GM12865 (cell line): Measurements from ENCODE around the gene SLC27A4.

ENCODE experiments used
- DNase-seq: peaks from one replicate; pipeline ENCODE4 v3.0.0; 2010; ENCODE audit warnings: low read depth
- H3K4me3 ChIP-seq: 2 replicates; pipeline ENCODE4 v1.5.1; 2011; ENCODE audit warnings: mild to moderate bottlenecking, low read depth, low read length, control low read depth
- TF ChIP-seq, protein P1 (sequence below): IDR thresholded peaks from 2 replicates; pipeline ENCODE4 v1.5.1; 2011; ENCODE audit warnings: low read length, control low read depth, low read depth, inconsistent platforms; ENCODE audit not compliant: insufficient read depth; ENCODE audit errors: missing control alignments

SLC27A4 gene

DNA sequence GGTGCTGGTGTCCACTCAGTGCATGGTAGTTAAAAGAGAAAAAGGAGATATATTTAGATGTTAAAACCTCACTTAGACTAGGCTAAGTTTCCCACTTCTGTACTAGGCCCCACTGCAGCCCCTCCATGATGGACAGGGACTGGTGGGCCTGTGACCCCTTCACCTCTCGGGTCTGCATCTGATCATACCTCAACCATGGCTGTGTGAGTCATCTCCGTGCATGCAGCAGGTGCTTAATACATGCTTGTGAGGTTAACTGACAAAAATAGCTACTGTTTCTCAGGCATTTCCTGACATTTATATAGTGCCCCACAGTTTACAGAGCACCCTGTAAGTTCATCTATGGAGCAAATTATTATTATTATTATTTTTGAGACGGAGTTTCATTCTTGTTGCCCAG lies 22.4 kb downstream of the SLC27A4 start:
- no peak overlapping the region for H3K4me3 ChIP-seq
- TF ChIP-seq, protein P1, sequence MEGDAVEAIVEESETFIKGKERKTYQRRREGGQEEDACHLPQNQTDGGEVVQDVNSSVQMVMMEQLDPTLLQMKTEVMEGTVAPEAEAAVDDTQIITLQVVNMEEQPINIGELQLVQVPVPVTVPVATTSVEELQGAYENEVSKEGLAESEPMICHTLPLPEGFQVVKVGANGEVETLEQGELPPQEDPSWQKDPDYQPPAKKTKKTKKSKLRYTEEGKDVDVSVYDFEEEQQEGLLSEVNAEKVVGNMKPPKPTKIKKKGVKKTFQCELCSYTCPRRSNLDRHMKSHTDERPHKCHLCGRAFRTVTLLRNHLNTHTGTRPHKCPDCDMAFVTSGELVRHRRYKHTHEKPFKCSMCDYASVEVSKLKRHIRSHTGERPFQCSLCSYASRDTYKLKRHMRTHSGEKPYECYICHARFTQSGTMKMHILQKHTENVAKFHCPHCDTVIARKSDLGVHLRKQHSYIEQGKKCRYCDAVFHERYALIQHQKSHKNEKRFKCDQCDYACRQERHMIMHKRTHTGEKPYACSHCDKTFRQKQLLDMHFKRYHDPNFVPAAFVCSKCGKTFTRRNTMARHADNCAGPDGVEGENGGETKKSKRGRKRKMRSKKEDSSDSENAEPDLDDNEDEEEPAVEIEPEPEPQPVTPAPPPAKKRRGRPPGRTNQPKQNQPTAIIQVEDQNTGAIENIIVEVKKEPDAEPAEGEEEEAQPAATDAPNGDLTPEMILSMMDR = no peak
- DNase-seq = no peak

DNA sequence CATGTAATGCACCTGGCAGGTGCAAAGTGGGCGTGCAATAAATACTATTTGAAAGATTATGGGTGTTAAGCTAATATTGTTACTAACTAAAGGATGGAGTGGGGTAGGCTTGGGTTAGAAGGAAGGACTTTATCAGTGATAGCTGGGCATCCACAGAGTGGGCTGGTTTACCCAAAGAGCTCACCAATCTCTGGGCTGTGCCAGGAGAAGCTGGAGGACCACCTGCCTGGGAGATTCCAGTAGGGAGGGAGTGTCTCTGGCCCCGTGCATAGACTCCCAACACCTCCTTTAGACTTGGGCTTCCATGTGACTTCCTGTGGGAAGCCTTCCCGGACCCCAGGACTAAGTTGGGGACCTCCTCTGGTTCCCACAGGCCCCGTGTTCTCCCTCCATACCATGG lies 25.2 kb downstream of the SLC27A4 start:
- no peak overlapping the region for H3K4me3 ChIP-seq
- TF ChIP-seq, protein P1 = no peak
- no peak for DNase-seq

DNA sequence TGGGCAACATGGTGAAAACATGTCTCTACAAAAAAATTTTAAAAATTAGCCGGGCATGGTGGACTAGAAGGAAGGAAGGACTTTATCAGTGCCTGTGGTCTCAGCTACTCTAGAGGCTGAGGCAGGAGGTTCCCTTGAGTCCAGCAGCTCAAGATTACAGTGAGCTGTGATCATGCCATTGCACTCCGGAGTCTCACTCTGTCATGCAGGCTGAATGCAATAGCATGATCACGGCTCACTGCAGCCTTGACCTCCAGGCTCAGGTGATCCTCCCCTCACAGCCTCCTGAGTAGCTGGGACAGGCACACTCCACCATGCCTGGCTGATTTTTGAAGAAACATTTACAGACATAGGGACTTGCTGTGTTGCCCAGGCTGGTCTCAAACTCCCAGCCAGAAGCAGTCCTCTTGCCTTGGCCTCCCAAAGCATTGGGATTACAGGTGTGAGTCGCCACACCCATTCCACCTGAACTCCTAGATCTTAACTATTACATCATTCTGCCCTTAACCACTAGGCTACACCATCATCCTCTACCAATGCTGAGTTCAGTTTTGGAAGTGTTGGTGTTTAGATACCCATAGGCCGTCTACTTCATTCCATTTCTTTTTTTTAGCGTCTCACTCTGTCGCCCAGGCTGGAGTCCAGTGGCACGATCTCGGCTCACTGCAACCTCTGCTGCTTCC lies 28.8 kb downstream of the SLC27A4 start:
- TF ChIP-seq, protein P1 = no peak
- H3K4me3 ChIP-seq = no peak overlapping the region
- no peak for DNase-seq

DNA sequence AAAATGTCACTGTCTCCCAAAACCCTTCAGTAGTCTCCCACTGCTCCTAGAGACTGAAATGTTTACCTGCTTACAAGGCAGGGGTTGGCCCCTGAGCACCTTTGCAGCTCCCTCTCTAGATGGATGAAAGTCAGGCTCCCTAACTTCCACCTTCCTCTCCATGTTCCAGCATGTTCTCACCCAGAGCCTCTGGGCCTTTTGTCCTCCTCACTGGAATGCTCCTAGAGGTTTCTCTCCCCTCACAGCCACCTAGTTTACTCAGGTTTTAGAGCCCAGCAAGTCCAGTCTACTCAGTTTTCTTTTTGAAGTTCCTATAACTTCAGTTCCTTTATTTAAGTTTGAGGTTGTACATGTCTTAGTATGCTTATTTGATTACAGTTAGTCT lies 30.0 kb downstream of the SLC27A4 start:
- TF ChIP-seq, protein P1 = no peak
- peak overlapping the region; percentile 87 for H3K4me3 ChIP-seq
- no peak for DNase-seq

DNA sequence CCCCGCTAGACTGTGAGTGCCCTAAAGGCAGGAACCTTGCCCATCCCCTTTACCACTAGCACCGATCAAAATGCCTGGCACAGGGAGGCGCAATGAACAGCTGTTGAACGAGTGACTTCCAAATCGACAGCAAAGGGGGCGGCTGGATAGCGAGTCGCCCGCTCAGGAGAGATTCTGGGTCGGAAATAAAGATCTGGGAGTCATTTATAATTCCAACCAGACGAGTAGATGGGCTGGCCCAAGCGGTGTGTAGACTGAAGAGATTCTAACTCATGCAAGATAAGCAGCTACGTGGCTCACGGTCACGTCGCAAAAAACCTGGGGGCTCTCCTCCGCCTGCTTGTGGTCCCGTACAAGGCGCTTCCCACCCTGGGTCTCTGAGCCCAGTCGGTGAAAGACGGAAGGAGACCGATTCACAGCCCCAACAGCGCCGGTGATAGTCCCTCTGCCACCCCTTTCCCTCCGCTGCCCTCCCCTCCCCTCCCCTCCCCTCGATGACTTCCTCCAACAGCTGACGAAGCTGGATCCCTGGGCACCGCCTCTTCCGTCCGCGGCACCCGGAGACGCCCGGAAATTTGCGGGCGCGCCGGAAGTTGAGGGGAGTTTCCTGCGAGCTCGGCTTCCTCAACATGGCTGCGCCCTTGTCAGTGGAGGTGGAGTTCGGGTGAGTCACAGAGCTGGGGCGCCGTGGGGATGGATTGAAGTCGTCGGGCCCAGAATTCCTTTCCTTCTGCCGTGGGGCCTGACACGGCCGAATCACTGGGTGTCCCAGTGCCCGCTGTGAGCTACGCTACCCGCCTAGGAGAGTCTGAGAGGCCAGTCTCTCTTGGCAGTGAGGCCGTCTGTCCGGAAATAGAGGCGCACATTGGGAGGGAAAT lies 30.7 kb downstream of the SLC27A4 start, which contains the start of gene URM1:
Gene URM1 (plus strand): TSS at position 623 of the 878 bp plus-strand sequence. CDS start 7 bp downstream, at position 630.
- peak within 1 kb of the TSS; percentile 87 for H3K4me3 ChIP-seq
- DNase-seq = peak; percentile 93
- TF ChIP-seq, protein P1 = no peak

DNA sequence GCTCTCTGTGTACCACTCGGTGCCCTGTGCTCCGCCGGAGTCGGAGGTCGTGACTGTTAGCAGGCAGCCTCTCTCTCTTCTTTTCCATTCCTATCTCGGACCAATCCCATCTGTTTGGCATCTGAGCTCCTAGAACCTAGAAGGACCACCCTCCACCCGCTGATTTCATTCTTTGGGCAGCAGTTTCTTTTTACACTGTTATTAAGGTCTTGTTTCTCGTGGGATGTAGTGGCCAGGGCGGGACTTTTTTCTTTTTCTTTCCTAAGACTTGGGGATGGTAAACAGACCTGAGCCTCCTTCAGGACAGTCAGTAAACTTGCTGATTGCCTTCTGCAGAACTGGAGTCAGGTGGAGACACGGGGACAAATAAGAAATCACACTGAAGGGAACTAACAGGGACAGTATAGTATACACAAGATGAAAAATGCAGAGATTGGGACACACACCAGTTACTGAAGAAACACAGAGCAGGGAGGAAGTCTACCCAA lies 31.3 kb downstream of the SLC27A4 start:
- peak overlapping the region; percentile 83 for H3K4me3 ChIP-seq
- TF ChIP-seq, protein P1 = no peak
- DNase-seq = no peak
